SH-SY5Y (cell line): ENCODE measurements around the gene KCNG2.

Experiments used
- GATA2 ChIP-seq: IDR thresholded peaks from 2 replicates; pipeline ENCODE4 v1.6.1; 2011; ENCODE audit warnings: mild to moderate bottlenecking, low read depth, low read length
- GATA3 ChIP-seq: IDR thresholded peaks from 2 replicates; pipeline ENCODE4 v1.6.1; 2011; ENCODE audit warnings: low read depth, mild to moderate bottlenecking, low read length, moderate library complexity

DNA sequence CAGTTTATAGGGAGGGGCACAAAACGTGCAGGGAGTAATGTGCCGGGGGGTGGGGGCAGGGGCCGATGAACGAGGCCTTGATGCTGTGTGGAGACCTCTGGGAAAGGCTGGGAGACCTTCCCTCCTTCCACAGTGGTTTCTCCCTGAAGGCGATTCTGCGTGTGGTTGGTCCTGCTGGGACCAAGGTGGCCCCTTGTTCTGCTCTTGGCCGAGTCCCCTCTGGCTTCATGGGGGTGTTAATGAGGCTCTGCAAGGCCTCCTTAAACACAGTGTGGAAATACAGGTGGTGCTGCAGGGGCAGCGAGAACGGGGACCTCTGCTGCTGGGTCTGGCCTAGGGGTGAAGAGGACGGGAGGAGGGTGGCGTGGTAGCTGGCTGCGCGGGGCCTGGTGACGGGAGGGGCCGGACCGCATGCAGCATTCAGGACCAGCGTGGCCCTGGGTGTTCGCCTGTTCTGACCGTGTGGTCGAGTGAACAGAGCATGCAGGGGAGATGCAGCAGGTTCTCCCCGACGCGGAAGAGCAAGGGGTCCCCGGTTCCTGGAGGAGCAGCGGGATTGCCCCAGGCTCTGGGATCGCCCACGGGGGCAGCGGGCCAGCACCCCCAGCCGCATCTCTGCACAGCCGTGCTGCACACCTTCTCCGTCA, 42.1 kb upstream of the KCNG2 start:
- TF ChIP-seq GATA2 (no peak), GATA3 (no peak)
